BJ (cell line): ENCODE results near the gene MEIS2. TPM values are rescaled to one million over a fixed set of nuclear protein-coding genes. Genes with fewer than 3 reads are reported as not detected.

Source experiments
- CTCF ChIA-PET: fragments of 350-600 bp; formaldehyde crosslinking; extraction: SDS; loops from one replicate; lab custom pipeline; 2021; ENCODE audit warnings: antibody characterized with exemption, inconsistent platforms; lab: Yijun Ruan, JAX
- POLR2A ChIA-PET: fragments of 300-600 bp; sonication (Branson Sonifier 250); formaldehyde crosslinking; extraction: SDS; loops from one replicate; lab custom pipeline; 2021; ENCODE audit warnings: antibody characterized with exemption; lab: Charles Lee
- DNase-seq: peaks from one replicate; pipeline ENCODE4 v3.0.0-alpha.2; 2011; ENCODE audit warnings: low read depth
- H3K27me3 ChIP-seq: 2 replicates; pipeline ENCODE4 v1.6.0; 2011; ENCODE audit warnings: low read length; ENCODE audit not compliant: control insufficient read depth, insufficient read depth
- H3K36me3 ChIP-seq: 2 replicates; pipeline ENCODE4 v1.5.1; 2011; ENCODE audit warnings: low read length; ENCODE audit not compliant: control insufficient read depth, insufficient read depth
- H3K4me3 ChIP-seq: 2 replicates; pipeline ENCODE4 v1.5.1; 2011; ENCODE audit warnings: low read depth, mild to moderate bottlenecking, control low read depth, low read length
- polyA plus RNA-seq: library from polyadenylated mRNA; depleted of rRNA; stranded (reverse); fragments of >200 nt; gene quantifications from 2 replicates; pipeline ENCODE4 v1.2.3, GENCODE V29; 2011
- TF ChIP-seq, protein P1 (sequence below): IDR thresholded peaks from 2 replicates; pipeline ENCODE4 v1.5.1; 2011; ENCODE audit warnings: low read depth, mild to moderate bottlenecking, control low read depth, inconsistent platforms, low read length, moderate library complexity; ENCODE audit not compliant: insufficient read depth

MEIS2 gene
- polyA plus RNA-seq, 1 experiment = 54.1 TPM

DNA sequence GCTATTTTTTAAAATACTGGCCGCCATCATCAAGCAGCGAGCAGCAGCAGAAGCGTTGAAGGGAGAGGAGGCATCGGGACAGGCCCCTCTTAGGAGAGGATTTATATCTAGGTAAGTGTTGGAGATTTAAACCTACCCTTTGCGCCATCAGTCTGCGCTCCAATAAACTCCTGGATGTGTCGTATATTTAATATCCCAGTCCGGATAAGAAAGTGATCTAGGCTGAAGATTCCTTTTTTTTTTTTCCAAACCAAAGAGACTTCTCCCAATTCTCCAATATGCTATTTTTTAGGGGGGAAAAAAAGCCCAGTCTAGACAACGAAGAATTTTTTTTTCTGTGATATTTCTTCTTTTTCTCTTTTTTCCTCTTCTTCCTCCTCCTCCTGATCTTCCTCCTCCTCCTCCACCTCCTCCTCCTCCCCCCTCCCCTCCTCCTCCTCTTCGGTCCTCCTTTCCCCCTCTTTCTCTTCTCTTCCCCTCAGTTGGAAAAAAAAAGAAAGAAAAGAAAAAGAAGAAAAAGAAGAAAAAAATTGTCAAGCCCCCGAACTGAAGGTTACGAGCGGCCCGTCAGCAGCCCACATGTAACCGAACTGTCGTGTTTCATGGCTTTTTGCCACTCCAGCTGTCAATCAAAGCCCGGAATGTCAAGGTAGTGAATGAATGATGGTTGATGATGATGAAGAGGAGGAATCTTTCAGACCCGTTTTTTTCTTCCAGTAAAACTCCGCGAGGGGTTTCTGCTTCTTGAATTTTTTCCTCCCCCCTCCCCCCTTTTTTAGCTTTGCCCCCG, 835 bp downstream of the MEIS2 start:
- Histone ChIP-seq H3K27me3 (no peaks in the 10 kb centered on the region), H3K4me3 (peak overlapping the region; percentile 79), H3K36me3 (peaks cover 1% of the 10 kb centered on the region)
- no peak for DNase-seq
- TF ChIP-seq, protein P1, sequence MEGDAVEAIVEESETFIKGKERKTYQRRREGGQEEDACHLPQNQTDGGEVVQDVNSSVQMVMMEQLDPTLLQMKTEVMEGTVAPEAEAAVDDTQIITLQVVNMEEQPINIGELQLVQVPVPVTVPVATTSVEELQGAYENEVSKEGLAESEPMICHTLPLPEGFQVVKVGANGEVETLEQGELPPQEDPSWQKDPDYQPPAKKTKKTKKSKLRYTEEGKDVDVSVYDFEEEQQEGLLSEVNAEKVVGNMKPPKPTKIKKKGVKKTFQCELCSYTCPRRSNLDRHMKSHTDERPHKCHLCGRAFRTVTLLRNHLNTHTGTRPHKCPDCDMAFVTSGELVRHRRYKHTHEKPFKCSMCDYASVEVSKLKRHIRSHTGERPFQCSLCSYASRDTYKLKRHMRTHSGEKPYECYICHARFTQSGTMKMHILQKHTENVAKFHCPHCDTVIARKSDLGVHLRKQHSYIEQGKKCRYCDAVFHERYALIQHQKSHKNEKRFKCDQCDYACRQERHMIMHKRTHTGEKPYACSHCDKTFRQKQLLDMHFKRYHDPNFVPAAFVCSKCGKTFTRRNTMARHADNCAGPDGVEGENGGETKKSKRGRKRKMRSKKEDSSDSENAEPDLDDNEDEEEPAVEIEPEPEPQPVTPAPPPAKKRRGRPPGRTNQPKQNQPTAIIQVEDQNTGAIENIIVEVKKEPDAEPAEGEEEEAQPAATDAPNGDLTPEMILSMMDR = no peak
- ChIA-PET CTCF (no interaction called here), POLR2A (no interaction called here)

DNA sequence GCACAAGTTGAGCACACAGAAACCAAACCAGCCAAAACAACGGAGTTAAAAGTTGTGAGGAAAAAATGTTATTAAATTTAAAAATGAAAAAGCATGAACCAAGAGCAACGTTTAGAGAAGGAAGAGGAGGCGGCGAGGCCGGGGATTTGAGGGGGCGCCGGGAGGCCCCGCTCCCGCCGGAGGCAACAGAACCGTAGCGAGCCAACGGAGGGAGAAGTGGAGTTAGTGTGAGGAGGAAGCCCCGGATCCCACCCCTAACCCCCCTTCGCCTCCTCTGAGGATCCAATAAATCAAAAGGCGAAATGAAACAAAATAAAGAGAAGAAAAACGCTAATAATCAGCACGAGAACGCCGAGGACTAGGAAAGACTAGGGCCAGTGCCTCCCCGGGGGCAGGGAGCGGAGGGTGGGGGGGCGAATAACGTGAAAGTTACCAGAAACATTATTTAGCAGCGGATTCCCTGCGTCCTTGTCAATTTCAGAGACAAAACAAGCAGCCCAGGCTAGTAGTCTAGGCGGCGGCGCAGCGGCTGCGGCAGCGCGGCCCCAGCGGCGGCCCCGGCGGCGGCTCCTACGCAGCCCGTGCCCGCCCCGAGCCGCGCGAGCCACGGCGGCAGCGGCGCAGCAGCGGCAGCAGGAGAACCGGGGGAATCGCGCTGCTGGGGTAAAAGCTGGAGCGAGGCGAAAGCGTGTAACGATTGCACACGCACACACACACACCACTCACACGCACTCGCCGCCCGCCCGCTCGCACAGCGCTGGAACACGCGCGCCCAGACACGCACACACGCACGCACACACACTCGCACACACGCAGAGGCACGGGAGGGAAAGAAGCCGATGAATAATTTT, 1.7 kb downstream of the MEIS2 start:
- no peak for DNase-seq
- Histone ChIP-seq H3K4me3 (peak overlapping the region; percentile 79), H3K27me3 (no peaks in the 10 kb centered on the region), H3K36me3 (peaks cover 5% of the 10 kb centered on the region)
- TF ChIP-seq, protein P1 = no peak
- CTCF ChIA-PET = no interaction called here
- POLR2A ChIA-PET = no interaction called here

- CTCF ChIA-PET = interaction anchor here (0.6 to 1.1 kb wide), 4 partner anchors 14 to 1346 kb away, joined by 3 to 4 read pairs (median 4); no protein-coding TSS in a partner anchor
- POLR2A ChIA-PET = interaction anchor here (0.6 to 0.9 kb wide), 3 partner anchors 30 to 442 kb away, joined by 3 read pairs; no protein-coding TSS in a partner anchor
- TF ChIP-seq, protein P1 = no peak
- Histone ChIP-seq H3K4me3 (peak overlapping the region; percentile 79), H3K27me3 (no peaks in the 10 kb centered on the region), H3K36me3 (peaks cover 10% of the 10 kb centered on the region)
- no peak for DNase-seq
Measured at GRCh38 chr15:37097144-37097919, 3.0 kb downstream of the MEIS2 start.

- no peak for DNase-seq
- peak overlapping the region; percentile 79 for H3K4me3 ChIP-seq
- ChIA-PET CTCF (interaction anchor here (1.0 to 1.1 kb wide), 2 partner anchors 63 to 1345 kb away, joined by 3 to 4 read pairs; no protein-coding TSS in a partner anchor), POLR2A (interaction anchor here (0.9 kb wide), 1 partner anchor 441 kb away, joined by 3 read pairs; no protein-coding TSS in a partner anchor)
- TF ChIP-seq, protein P1 = no peak
- no peaks in the 10 kb centered on the region for H3K27me3 ChIP-seq
- H3K36me3 ChIP-seq = peaks cover 10% of the 10 kb centered on the region
Measured at GRCh38 chr15:37096558-37097143, 3.7 kb downstream of the MEIS2 start.
